ENCODE data around the gene GNA12.

The GNA12 gene

GRCh38 chr7:2826771-2827170 is 17.3 kb downstream of the GNA12 start:
- no peak for TF ChIP-seq SIN3A (IDR thresholded peaks at IDR 0.05; ENCODE audit: borderline replicate concordance, insufficient read depth, low read length)
- TF ChIP-seq TAF1 (IDR thresholded peaks at IDR 0.05; ENCODE audit: borderline replicate concordance, insufficient read depth, low read length), result no peak
- no peak for TF ChIP-seq REST (IDR thresholded peaks at IDR 0.05; ENCODE audit: insufficient read depth in 1 of 2, low read depth in 2 of 2, low read length in 2 of 2)
- TF ChIP-seq FOXP2 (optimal IDR thresholded peaks at IDR 0.05; ENCODE audit: borderline replicate concordance, extremely low read depth, extremely low read length, insufficient read depth), result no peak
- TF ChIP-seq POLR2AphosphoS5 (IDR thresholded peaks at IDR 0.05; ENCODE audit: low read depth, low read length), result no peak

GRCh38 chr7:2825559-2826227 is 18.4 kb downstream of the GNA12 start:
- TF ChIP-seq POLR2AphosphoS5 (IDR thresholded peaks at IDR 0.05; ENCODE audit: low read depth, low read length), result no peak
- 0 out of 2 replicates have a peak, but pooled peaks have one; percentile 76 for TF ChIP-seq SIN3A (IDR thresholded peaks at IDR 0.05; ENCODE audit: borderline replicate concordance, insufficient read depth, low read length)
- 0 out of 4 replicates have a peak, but pooled peaks of 1 of the 2 experiments have one; percentile 33 for TF ChIP-seq REST (IDR thresholded peaks at IDR 0.05; ENCODE audit: insufficient read depth in 1 of 2, low read depth in 2 of 2, low read length in 2 of 2)

GRCh38 chr7:2824678-2825461 is 19.2 kb downstream of the GNA12 start:
- no peak for TF ChIP-seq POLR2AphosphoS5 (IDR thresholded peaks at IDR 0.05; ENCODE audit: low read depth, low read length)
- TF ChIP-seq FOXP2 (optimal IDR thresholded peaks at IDR 0.05; ENCODE audit: borderline replicate concordance, extremely low read depth, extremely low read length, insufficient read depth), result no peak
- TF ChIP-seq REST (IDR thresholded peaks at IDR 0.05; ENCODE audit: insufficient read depth in 1 of 2, low read depth in 2 of 2, low read length in 2 of 2), result no peak
- no peak for TF ChIP-seq TAF1 (IDR thresholded peaks at IDR 0.05; ENCODE audit: borderline replicate concordance, insufficient read depth, low read length)
- TF ChIP-seq SIN3A (IDR thresholded peaks at IDR 0.05; ENCODE audit: borderline replicate concordance, insufficient read depth, low read length), result no peak

- TF ChIP-seq REST (IDR thresholded peaks at IDR 0.05; ENCODE audit: insufficient read depth in 1 of 2, low read depth in 2 of 2, low read length in 2 of 2) (no peak), POLR2AphosphoS5 (IDR thresholded peaks at IDR 0.05; ENCODE audit: low read depth, low read length) (no peak), FOXP2 (optimal IDR thresholded peaks at IDR 0.05; ENCODE audit: borderline replicate concordance, extremely low read depth, extremely low read length, insufficient read depth) (no peak), TAF1 (IDR thresholded peaks at IDR 0.05; ENCODE audit: borderline replicate concordance, insufficient read depth, low read length) (no peak), SIN3A (IDR thresholded peaks at IDR 0.05; ENCODE audit: borderline replicate concordance, insufficient read depth, low read length) (no peak)
Observed at GRCh38 chr7:2824026-2824677, 20.0 kb downstream of the GNA12 start.

All from PFSK-1 (cell line).